Epithelial cell of proximal tubule (primary cell): ENCODE measurements around the gene TMEM8B. TPM values are rescaled to one million over a fixed set of nuclear protein-coding genes. Genes with fewer than 3 reads are reported as not detected.

Source experiments
- DNase-seq: peaks from one replicate; pipeline ENCODE4 v3.0.0-alpha.2; 2011; ENCODE audit warnings: low read depth
- H3K4me3 ChIP-seq: 2 replicates; pipeline ENCODE4 v1.5.1; 2011; ENCODE audit warnings: low read depth, mild to moderate bottlenecking, low read length
- total RNA-seq: library from RNA; depleted of rRNA; stranded (reverse); fragments of >200 nt; gene quantifications from 2 replicates; pipeline ENCODE4 v1.2.3, GENCODE V29; 2015
- TF ChIP-seq, protein P1 (sequence below): conservative IDR thresholded peaks from 2 replicates; pipeline ENCODE4 v1.5.1; 2012; ENCODE audit warnings: low read depth, mild to moderate bottlenecking, low read length

The TMEM8B gene
- total RNA-seq, 1 donor from 2014 or later, result 4.2 TPM

DNA sequence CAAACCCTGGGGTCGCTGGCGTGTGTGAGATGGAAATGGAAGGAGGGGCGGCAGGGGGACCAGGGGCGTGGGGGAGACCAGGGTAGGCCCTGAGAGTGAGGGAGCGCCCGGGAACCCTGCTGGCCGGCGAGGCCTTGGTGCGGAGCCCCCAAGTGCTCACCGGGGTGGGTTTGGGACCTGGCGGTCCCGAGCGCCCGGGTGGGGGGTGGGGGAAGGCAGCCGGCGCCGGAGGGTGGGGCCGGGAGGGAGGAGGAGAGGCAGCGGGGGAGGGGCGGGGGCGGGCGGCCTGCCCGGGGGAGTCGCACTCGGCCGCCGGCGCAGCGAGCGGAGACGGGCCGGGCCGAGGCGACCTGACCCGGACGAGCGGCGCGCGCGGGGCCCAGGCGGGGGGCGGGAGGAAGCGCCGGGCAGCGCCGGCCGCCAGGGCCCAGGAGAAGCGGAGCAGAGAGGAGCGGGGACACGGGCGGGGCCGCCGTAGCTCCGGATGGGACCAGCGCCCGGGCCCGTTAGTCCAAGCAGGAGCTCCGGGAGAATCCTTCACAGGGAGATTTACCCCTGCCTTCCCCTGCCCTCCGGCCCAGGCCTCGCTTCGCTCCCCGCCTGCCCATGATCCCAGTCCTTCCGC is 37.6 kb upstream of the TMEM8B start, which contains the start of gene NPR2:
Gene NPR2 (plus strand): TSS at position 295 of the 625 bp plus-strand sequence. CDS start 818 bp downstream, outside the sequence.
- TF ChIP-seq, protein P1, sequence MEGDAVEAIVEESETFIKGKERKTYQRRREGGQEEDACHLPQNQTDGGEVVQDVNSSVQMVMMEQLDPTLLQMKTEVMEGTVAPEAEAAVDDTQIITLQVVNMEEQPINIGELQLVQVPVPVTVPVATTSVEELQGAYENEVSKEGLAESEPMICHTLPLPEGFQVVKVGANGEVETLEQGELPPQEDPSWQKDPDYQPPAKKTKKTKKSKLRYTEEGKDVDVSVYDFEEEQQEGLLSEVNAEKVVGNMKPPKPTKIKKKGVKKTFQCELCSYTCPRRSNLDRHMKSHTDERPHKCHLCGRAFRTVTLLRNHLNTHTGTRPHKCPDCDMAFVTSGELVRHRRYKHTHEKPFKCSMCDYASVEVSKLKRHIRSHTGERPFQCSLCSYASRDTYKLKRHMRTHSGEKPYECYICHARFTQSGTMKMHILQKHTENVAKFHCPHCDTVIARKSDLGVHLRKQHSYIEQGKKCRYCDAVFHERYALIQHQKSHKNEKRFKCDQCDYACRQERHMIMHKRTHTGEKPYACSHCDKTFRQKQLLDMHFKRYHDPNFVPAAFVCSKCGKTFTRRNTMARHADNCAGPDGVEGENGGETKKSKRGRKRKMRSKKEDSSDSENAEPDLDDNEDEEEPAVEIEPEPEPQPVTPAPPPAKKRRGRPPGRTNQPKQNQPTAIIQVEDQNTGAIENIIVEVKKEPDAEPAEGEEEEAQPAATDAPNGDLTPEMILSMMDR, result no peak

DNA sequence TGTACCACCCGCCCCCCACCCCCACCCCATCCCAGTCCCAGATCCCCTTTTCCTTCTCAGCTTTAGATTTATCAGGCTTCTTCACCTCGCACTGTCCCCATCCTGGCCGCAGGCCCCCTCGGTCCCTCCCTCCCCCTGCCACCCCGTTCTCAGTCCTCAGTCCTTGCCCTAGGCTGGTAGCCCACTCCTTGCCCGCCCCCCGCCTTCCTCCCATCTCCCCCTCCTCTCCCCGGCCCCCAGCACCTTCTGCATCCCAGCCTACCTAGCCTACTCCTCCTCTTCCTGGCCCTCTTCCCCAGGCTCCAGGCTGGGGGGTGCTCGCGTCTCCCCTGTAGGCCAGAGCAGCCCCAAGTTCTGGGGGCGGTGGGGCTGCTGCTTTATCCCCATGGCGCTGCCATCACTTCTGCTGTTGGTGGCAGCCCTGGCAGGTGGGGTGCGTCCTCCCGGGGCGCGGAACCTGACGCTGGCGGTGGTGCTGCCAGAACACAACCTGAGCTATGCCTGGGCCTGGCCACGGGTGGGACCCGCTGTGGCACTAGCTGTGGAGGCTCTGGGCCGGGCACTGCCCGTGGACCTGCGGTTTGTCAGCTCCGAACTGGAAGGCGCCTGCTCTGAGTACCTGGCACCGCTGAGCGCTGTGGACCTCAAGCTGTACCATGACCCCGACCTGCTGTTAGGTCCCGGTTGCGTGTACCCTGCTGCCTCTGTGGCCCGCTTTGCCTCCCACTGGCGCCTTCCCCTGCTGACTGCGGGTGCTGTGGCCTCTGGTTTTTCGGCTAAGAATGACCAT is 36.8 kb upstream of the TMEM8B start:
- no peak for DNase-seq
- H3K4me3 ChIP-seq, result peak overlapping the region; percentile 60
- TF ChIP-seq, protein P1, result no peak

More for the DNA sequence above, 37.6 kb upstream of the TMEM8B start, which contains the start of gene NPR2:
- peak within 1 kb of the TSS; percentile 60 for H3K4me3 ChIP-seq
- DNase-seq, result no peak

DNA sequence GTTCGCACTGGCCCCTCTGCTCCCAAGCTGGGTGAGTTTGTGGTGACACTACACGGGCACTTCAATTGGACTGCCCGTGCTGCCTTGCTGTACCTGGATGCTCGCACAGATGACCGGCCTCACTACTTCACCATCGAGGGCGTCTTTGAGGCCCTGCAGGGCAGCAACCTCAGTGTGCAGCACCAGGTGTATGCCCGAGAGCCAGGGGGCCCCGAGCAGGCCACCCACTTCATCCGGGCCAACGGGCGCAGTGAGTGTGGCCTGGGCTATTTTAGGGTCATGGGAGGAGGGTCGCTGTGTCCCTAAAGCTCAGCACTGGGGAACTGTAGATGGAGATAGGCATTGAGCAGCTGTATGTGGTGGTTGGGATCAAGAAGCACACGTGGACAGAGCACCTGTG is 36.2 kb upstream of the TMEM8B start:
- no peak for DNase-seq
- H3K4me3 ChIP-seq, result no peak overlapping the region
- TF ChIP-seq, protein P1, result no peak

DNA sequence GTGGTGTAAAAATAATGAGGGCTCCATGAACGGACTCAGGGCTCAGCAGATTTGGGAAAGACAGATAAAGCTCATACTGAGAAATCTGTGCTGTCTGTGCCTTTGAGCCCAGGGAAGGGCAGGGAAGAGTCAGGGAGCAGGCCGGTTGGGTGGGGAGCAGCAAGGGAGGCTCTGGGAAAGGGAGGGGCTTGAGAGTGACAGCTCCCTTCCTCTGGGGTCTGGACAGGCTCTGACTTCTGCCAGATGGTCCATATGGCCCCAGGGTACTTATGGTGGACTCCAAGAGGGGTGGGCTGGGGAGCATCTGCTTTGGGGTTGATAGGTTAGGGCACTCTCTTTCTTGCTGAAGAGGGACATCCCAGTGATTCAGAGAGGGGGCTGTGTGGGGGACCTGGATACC is 35.6 kb upstream of the TMEM8B start:
- TF ChIP-seq, protein P1, result no peak
- no peak overlapping the region for H3K4me3 ChIP-seq
- DNase-seq, result no peak

DNA sequence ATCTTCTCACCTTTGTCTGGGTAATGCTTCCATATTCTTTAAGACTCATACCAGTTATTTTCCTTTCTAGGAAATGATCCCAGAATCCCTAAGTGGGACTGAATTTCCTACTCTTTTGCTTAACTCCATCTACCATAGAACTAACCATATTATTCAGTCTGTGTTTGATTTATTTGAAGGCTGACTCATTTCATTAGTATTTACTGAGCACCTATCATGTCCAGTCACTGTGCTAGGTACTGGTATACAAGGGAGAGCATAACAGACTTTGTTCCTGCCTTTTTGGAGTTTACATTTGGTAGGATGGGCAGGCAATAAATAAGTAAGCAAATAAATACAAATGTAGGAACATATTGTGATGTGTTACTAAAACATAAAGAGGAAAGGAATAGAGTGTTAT is 33.3 kb upstream of the TMEM8B start:
- H3K4me3 ChIP-seq, result no peak overlapping the region
- TF ChIP-seq, protein P1, result no peak
- DNase-seq, result no peak

DNA sequence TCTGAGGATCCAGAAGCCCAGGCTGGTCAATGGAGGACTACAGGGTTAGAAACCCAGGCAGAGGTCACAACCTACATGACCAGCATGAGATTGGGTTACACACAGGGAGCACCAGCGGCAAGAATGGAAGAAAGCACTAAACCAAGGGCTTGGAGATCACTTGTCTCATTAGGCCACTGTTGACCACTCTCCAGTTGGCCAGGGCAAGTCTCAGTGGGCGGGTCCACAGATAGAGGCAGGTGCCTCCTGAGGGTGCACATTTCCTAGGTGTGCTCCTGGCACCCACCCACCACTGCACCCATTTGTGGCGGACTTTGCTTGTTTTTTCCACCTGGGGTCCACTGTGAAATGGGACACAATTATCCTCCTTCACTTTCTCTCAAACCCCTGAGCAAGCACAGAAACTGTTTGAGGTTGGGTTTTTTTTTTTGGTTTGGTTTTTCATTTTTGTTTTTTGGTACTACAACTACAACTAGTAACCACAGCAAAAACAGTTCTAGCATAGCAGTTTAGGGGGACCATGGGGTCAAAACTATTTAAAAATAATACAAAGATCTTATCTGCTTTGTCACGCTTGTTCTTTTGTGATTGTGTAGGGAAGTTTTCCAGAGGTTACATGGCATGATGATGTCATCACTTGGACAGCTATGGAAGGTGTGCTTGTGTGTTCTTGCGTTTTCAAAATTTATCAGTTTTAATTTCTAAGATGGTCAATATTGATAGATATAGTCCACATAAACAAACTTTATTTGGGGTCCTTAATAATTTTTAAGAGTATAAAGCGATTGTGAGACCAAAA is 31.5 kb upstream of the TMEM8B start:
- TF ChIP-seq, protein P1, result no peak
- no peak for DNase-seq
- H3K4me3 ChIP-seq, result no peak overlapping the region
